HG02973 (cell line): ENCODE measurements around the gene CMTM8.
"Not testable (repeated sequence)": the region's sequence is repeated elsewhere in the genome, so short reads cannot be mapped to it uniquely, and the experiment has no call there.

Source experiments
- ATAC-seq: cut with Tn5 transposase; IDR thresholded peaks from one replicate; pipeline ENCODE4 v1.9.1; 2021; ENCODE audit warnings: moderate library complexity; ENCODE audit not compliant: unreplicated experiment

Gene CMTM8

GRCh38 chr3:32228743-32229142, 9.7 kb upstream of the CMTM8 start:
- ATAC-seq: not testable (repeated sequence)

GRCh38 chr3:32229565-32229964, 8.9 kb upstream of the CMTM8 start:
- ATAC-seq: no peak

- no peak for ATAC-seq
These were observed 2.1 kb upstream of the CMTM8 start for GRCh38 chr3:32236377-32236776.

GRCh38 chr3:32237670-32238452, 619 bp upstream of the CMTM8 start:
- no peak for ATAC-seq

- no peak for ATAC-seq
These were observed 1.1 kb downstream of the CMTM8 start for GRCh38 chr3:32239307-32240158.

GRCh38 chr3:32240159-32240545, 1.7 kb downstream of the CMTM8 start:
- ATAC-seq: peak; percentile 45

- no peak for ATAC-seq
These were observed 2.6 kb downstream of the CMTM8 start for GRCh38 chr3:32241100-32241499.

GRCh38 chr3:32243519-32243918, 5.0 kb downstream of the CMTM8 start:
- ATAC-seq: no peak

- ATAC-seq: no peak
These were observed 6.7 kb downstream of the CMTM8 start for GRCh38 chr3:32245200-32245599.

- ATAC-seq: no peak
These were observed 7.7 kb downstream of the CMTM8 start for GRCh38 chr3:32246079-32246675.

- ATAC-seq: no peak
These were observed 10.8 kb downstream of the CMTM8 start for GRCh38 chr3:32249184-32249782.

- no peak for ATAC-seq
These were observed 15.8 kb downstream of the CMTM8 start for GRCh38 chr3:32254268-32254667.

GRCh38 chr3:32255345-32255744, 16.9 kb downstream of the CMTM8 start:
- no peak for ATAC-seq

GRCh38 chr3:32256206-32256605, 17.7 kb downstream of the CMTM8 start:
- ATAC-seq: no peak

GRCh38 chr3:32257042-32257441, 18.6 kb downstream of the CMTM8 start:
- ATAC-seq: no peak

- ATAC-seq: no peak
These were observed 19.4 kb downstream of the CMTM8 start for GRCh38 chr3:32257641-32258438.

GRCh38 chr3:32258869-32259268, 20.4 kb downstream of the CMTM8 start:
- no peak for ATAC-seq

GRCh38 chr3:32261545-32261944, 23.1 kb downstream of the CMTM8 start:
- no peak for ATAC-seq

GRCh38 chr3:32262201-32262600, 23.7 kb downstream of the CMTM8 start:
- ATAC-seq: no peak

GRCh38 chr3:32274306-32274705, 35.8 kb downstream of the CMTM8 start:
- no peak for ATAC-seq

GRCh38 chr3:32275506-32275905, 37.0 kb downstream of the CMTM8 start:
- no peak for ATAC-seq
